MM.1S (cell line): ENCODE measurements around the gene EFHD2.
"Not testable (repeated sequence)": the region's sequence is repeated elsewhere in the genome, so short reads cannot be mapped to it uniquely, and the experiment has no call there.

Experiments used
- DNase-seq: peaks from one replicate; pipeline ENCODE4 v3.0.0-alpha.2; 2015
- H2AFZ ChIP-seq: fragments of 300-600 bp; sonication (generic); 2 replicates; pipeline ENCODE4 v1.6.0; 2016; ENCODE audit warnings: antibody characterized with exemption, low read length
- H3F3A ChIP-seq: fragments of 300-600 bp; sonication (generic); 2 replicates; pipeline ENCODE4 v1.6.1; 2016; ENCODE audit warnings: mild to moderate bottlenecking, antibody characterized with exemption, low read length, moderate library complexity, mixed read lengths; ENCODE audit not compliant: insufficient read depth
- H3K27ac ChIP-seq: fragments of 300-600 bp; sonication (generic); 2 replicates; pipeline ENCODE4 v1.5.1; 2016; ENCODE audit warnings: mild to moderate bottlenecking, low read length
- H3K27me3 ChIP-seq: fragments of 300-600 bp; sonication (generic); replicated peaks from 2 replicates; pipeline ENCODE4 v1.6.0; 2016; ENCODE audit warnings: low read length; ENCODE audit not compliant: insufficient read depth
- H3K36me3 ChIP-seq: fragments of 300-600 bp; sonication (generic); replicated peaks from 2 replicates; pipeline ENCODE4 v1.6.1; 2016; ENCODE audit warnings: mild to moderate bottlenecking, low read length, mixed read lengths; ENCODE audit not compliant: insufficient read depth
- H3K4me1 ChIP-seq: fragments of 300-600 bp; sonication (generic); 2 replicates; pipeline ENCODE4 v1.6.1; 2016; ENCODE audit warnings: low read length, mixed read lengths
- H3K4me2 ChIP-seq: fragments of 300-600 bp; sonication (generic); 2 replicates; pipeline ENCODE4 v1.6.0; 2016; ENCODE audit warnings: low read depth, low read length
- H3K4me3 ChIP-seq: fragments of 300-600 bp; sonication (generic); 2 replicates; pipeline ENCODE4 v1.5.1; 2016; ENCODE audit warnings: low read length, mixed read lengths
- H3K79me2 ChIP-seq: fragments of 300-600 bp; sonication (generic); 2 replicates; pipeline ENCODE4 v1.6.1; 2016; ENCODE audit warnings: mixed run types, low read length, mixed read lengths
- H3K9ac ChIP-seq: fragments of 300-600 bp; sonication (generic); 2 replicates; pipeline ENCODE4 v1.6.1; 2016; ENCODE audit warnings: low read length, mixed read lengths
- H3K9me2 ChIP-seq: fragments of 300-600 bp; sonication (generic); replicated peaks from 2 replicates; pipeline ENCODE4 v1.6.1; 2016; ENCODE audit warnings: mild to moderate bottlenecking, low read length, mixed read lengths; ENCODE audit not compliant: insufficient read depth
- H3K9me3 ChIP-seq: fragments of 300-600 bp; sonication (generic); replicated peaks from 2 replicates; pipeline ENCODE4 v1.6.1; 2016; ENCODE audit warnings: mild to moderate bottlenecking, low read length, mixed read lengths; ENCODE audit not compliant: insufficient read depth
- H4K20me1 ChIP-seq: fragments of 300-600 bp; sonication (generic); 2 replicates; pipeline ENCODE4 v1.6.1; 2016; ENCODE audit warnings: mild to moderate bottlenecking, low read length, moderate library complexity, mixed read lengths; ENCODE audit not compliant: insufficient read depth
- EZH2 ChIP-seq: fragments of 300-600 bp; sonication (generic); optimal IDR thresholded peaks from 2 replicates; pipeline ENCODE3; 2017; ENCODE audit warnings: low read depth, mild to moderate bottlenecking, antibody characterized with exemption, low read length, mixed read lengths
- EZH2phosphoT487 ChIP-seq: fragments of 300-600 bp; sonication (generic); IDR thresholded peaks from 2 replicates; pipeline ENCODE4 v1.6.1; 2018; ENCODE audit warnings: antibody characterized with exemption, low read length
- TF ChIP-seq, protein P1 (sequence below): fragments of 300-600 bp; sonication (generic); IDR thresholded peaks from 2 replicates; pipeline ENCODE4 v1.5.1; 2016; ENCODE audit warnings: antibody characterized with exemption, low read length, mixed read lengths

The EFHD2 gene

DNA sequence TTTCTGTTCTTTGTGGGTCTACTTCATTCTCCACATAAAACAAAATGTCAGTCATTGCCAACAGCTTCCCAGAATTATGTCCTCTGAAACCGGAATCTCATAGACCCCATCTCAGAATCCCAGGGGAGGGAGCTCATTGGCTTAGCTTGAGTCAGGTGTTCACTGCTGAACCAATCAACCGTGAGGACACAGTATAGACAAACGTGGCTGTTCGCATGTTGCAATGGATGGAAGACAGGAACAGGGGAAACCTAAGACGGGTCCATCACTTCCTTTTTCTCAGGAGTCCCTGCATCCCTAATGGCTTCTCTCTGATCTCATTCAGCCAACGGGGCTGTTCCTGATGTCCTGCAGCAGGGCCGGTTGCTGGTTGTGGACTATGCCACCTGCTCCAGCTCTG, 56.0 kb downstream of the EFHD2 start:
- H3K36me3 ChIP-seq, result no peaks in the 10 kb centered on the region
- no peak overlapping the region for H3K4me3 ChIP-seq
- no peak for DNase-seq
- no peaks in the 10 kb centered on the region for H3K27me3 ChIP-seq
- no peaks in the 10 kb centered on the region for H3F3A ChIP-seq
- TF ChIP-seq EZH2phosphoT487, result no peak
- TF ChIP-seq, protein P1, sequence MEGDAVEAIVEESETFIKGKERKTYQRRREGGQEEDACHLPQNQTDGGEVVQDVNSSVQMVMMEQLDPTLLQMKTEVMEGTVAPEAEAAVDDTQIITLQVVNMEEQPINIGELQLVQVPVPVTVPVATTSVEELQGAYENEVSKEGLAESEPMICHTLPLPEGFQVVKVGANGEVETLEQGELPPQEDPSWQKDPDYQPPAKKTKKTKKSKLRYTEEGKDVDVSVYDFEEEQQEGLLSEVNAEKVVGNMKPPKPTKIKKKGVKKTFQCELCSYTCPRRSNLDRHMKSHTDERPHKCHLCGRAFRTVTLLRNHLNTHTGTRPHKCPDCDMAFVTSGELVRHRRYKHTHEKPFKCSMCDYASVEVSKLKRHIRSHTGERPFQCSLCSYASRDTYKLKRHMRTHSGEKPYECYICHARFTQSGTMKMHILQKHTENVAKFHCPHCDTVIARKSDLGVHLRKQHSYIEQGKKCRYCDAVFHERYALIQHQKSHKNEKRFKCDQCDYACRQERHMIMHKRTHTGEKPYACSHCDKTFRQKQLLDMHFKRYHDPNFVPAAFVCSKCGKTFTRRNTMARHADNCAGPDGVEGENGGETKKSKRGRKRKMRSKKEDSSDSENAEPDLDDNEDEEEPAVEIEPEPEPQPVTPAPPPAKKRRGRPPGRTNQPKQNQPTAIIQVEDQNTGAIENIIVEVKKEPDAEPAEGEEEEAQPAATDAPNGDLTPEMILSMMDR, result no peak
- no peak for TF ChIP-seq EZH2
- no peaks in the 10 kb centered on the region for H3K79me2 ChIP-seq
- no peak overlapping the region for H3K9ac ChIP-seq
- H2AFZ ChIP-seq, result no peak overlapping the region
- H3K27ac ChIP-seq, result no peak overlapping the region
- H3K4me1 ChIP-seq, result no peaks in the 10 kb centered on the region
- H4K20me1 ChIP-seq, result no peaks in the 10 kb centered on the region
- H3K9me3 ChIP-seq, result no peaks in the 10 kb centered on the region
- H3K9me2 ChIP-seq, result no peaks in the 10 kb centered on the region
- H3K4me2 ChIP-seq, result no peak overlapping the region

DNA sequence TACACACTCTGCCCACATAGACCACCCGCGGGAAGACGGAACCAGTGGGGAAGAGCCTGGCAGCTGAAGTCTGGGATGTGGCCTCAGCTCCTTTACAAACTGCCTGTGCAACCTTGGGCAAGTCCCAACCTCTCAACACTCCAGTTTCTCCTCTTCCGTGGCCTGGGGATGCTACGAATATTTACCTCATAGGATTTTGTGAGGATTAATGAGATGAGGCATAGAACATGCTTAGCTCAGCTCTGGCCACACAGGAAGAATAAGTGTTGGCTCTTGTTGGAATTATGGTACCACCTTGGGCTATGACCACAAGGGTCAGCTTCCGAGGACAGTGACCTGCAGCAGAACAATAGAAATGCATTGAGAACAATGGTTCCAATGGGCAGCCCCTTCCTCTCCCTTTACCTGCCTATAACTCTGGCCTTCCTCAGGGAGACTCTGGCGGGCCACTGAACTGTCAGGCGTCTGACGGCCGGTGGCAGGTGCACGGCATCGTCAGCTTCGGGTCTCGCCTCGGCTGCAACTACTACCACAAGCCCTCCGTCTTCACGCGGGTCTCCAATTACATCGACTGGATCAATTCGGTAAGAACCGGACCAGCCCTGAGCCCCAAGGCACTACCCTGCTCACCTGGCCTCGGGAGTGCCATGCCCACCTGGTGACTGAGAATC, 57.4 kb downstream of the EFHD2 start:
- not testable (repeated sequence) for H3K9me3 ChIP-seq, H3K4me2 ChIP-seq, H3F3A ChIP-seq, H3K79me2 ChIP-seq, H3K9ac ChIP-seq, H3K4me3 ChIP-seq, H3K36me3 ChIP-seq, DNase-seq, H3K27ac ChIP-seq, H4K20me1 ChIP-seq, H3K27me3 ChIP-seq, H3K4me1 ChIP-seq, H2AFZ ChIP-seq, H3K9me2 ChIP-seq

DNA sequence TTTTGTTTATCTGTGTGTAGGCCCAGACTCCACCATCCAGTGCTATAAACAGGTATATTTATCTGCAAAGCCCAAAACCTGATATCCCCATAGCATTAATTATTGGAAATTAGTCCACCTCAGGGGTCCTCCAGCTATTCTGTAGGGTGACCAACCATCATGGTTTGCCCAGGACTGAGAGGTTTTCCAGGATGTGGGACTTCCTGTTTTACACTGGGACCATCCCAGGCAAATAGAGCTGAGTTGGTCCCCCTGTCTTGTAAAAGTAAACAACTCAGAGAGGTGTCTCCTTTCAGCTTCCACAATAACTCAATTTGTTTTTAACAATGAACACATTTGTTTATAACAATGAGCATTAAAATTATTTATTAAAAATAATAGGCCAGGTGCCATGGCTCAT, 58.5 kb downstream of the EFHD2 start:
- no peak overlapping the region for H3K9ac ChIP-seq
- DNase-seq, result no peak
- H3K4me1 ChIP-seq, result no peaks in the 10 kb centered on the region
- H3K79me2 ChIP-seq, result no peaks in the 10 kb centered on the region
- no peaks in the 10 kb centered on the region for H3K9me2 ChIP-seq
- H3K27me3 ChIP-seq, result no peaks in the 10 kb centered on the region
- TF ChIP-seq EZH2phosphoT487 (no peak), EZH2 (no peak)
- TF ChIP-seq, protein P1, result no peak
- no peak overlapping the region for H3K4me2 ChIP-seq
- H2AFZ ChIP-seq, result no peak overlapping the region
- no peak overlapping the region for H3K4me3 ChIP-seq
- no peaks in the 10 kb centered on the region for H3K9me3 ChIP-seq
- no peaks in the 10 kb centered on the region for H3K36me3 ChIP-seq
- no peak overlapping the region for H3K27ac ChIP-seq
- H4K20me1 ChIP-seq, result no peaks in the 10 kb centered on the region
- H3F3A ChIP-seq, result no peaks in the 10 kb centered on the region

DNA sequence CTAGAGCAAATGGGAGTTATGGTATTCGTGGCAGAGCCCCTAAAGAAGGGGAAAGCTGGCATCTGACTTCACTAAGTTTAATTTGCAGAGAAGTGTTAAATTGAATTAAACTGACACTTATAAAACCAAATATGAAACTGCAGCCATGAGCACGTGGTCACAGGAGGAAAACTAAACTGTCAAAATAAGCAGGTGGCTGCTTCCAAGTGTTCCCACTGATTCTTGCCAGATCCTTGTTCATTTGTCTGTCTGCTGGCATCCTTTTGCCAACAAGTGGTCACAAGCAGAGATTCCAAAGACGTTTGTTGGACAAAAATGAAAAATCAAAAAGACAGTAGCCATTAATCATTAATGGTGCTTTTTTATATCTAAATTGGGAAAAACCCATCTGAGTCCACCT, 59.7 kb downstream of the EFHD2 start:
- Histone ChIP-seq H3K9me2 (no peaks in the 10 kb centered on the region), H3K27ac (no peak overlapping the region), H3F3A (no peaks in the 10 kb centered on the region), H3K27me3 (no peaks in the 10 kb centered on the region), H3K36me3 (no peaks in the 10 kb centered on the region), H3K4me1 (no peaks in the 10 kb centered on the region), H2AFZ (no peak overlapping the region), H4K20me1 (no peaks in the 10 kb centered on the region), H3K79me2 (no peaks in the 10 kb centered on the region), H3K4me3 (no peak overlapping the region), H3K9me3 (no peaks in the 10 kb centered on the region), H3K9ac (no peak overlapping the region), H3K4me2 (no peak overlapping the region)
- no peak for DNase-seq
- no peak for TF ChIP-seq EZH2phosphoT487
- TF ChIP-seq, protein P1, result no peak
- TF ChIP-seq EZH2, result no peak

DNA sequence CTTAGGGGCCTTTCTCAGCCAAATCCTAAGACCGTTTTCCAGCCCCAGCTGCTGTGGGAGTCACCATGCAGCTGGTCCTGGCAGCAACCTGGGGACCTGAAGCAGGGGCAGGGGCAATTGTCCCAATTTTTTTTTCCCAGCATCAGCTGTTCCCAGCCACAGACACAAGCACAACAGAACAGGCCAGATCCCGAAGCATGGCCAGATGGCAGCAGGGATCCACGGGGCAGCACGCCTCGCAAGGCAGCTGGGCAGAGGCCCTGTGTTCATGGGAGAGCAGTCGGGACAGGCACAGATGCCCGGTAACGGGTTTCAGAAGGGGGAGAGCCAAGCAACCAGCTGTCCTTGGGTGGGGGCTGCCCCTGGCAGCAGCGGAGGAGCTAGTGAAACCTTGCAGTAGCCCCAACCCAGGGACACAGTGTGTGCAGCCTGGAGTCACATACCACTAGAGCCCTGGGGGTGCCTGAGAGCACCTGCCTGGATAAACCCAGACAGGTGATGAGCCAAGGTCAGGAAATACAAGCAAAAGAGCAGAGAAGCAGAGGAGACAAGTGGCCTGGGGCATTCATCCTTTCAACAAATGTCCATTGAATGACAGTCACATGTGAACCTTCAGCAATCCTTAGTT, 60.2 kb downstream of the EFHD2 start:
- H3K27me3 ChIP-seq, H3K27ac ChIP-seq, H3K9me2 ChIP-seq, H3K4me2 ChIP-seq, H3K36me3 ChIP-seq, H4K20me1 ChIP-seq, H3K79me2 ChIP-seq, H3F3A ChIP-seq, H2AFZ ChIP-seq, H3K4me1 ChIP-seq, H3K9me3 ChIP-seq, H3K4me3 ChIP-seq, DNase-seq, H3K9ac ChIP-seq: not testable (repeated sequence)
